HepG2 (cell line): ENCODE results near the gene ZNF274. TPM values are rescaled to one million over a fixed set of nuclear protein-coding genes. Genes with fewer than 3 reads are reported as not detected.
A peak's percentile ranks its signal among the peaks of the same experiment; 100 is the strongest.

Experiments used
- ATAD3A ChIP-seq: sonication (generic); formaldehyde crosslinking; IDR thresholded peaks from 2 replicates; pipeline ENCODE4 v1.4.0; 2020; ENCODE audit warnings: missing genetic modification reagents
- CENPX ChIP-seq: sonication (generic); formaldehyde crosslinking; IDR thresholded peaks from 2 replicates; pipeline ENCODE4 v1.9.0; 2021; ENCODE audit warnings: mild to moderate bottlenecking, missing genetic modification reagents, moderate library complexity
- ELF1 ChIP-seq: sonication (generic); formaldehyde crosslinking; IDR thresholded peaks from 2 replicates; pipeline ENCODE4 v1.4.0; 2020; ENCODE audit warnings: missing genetic modification reagents
- FOXC1 ChIP-seq: sonication (generic); formaldehyde crosslinking; IDR thresholded peaks from 2 replicates; pipeline ENCODE4 v1.8.0; 2022; ENCODE audit warnings: mild to moderate bottlenecking, missing genetic modification reagents, borderline replicate concordance
- HBP1 ChIP-seq: IDR thresholded peaks from 2 replicates; pipeline ENCODE4 v1.6.1; 2016; ENCODE audit warnings: low read depth, control low read depth
- HDAC6 ChIP-seq: fragments of 200-600 bp; sonication (generic); IDR thresholded peaks from 2 replicates; pipeline ENCODE4 v1.7.0; 2017; ENCODE audit warnings: mild to moderate bottlenecking, antibody characterized with exemption, low read length, low read depth
- HMGXB4 ChIP-seq, 2 experiments: sonication (generic) in 1 of 2; formaldehyde crosslinking in 1 of 2; IDR thresholded peaks; 2 replicates each; pipeline versions ENCODE4 v1.4.0 to v1.6.1; 2018 to 2020; ENCODE audit warnings: missing genetic modification reagents in 2 of 2, borderline replicate concordance in 1 of 2, low read depth in 1 of 2, mild to moderate bottlenecking in 1 of 2, missing biosample characterization in 1 of 2
- KDM6A ChIP-seq: IDR thresholded peaks from 2 replicates; pipeline ENCODE4 v1.6.1; 2016; ENCODE audit warnings: low read depth
- PAX8 ChIP-seq: sonication (generic); formaldehyde crosslinking; IDR thresholded peaks from 2 replicates; pipeline ENCODE4 v1.8.0; 2022; ENCODE audit warnings: mild to moderate bottlenecking, missing genetic modification reagents, borderline replicate concordance
- POGZ ChIP-seq: sonication (generic); formaldehyde crosslinking; IDR thresholded peaks from 2 replicates; pipeline ENCODE4 v1.4.0; 2020; ENCODE audit warnings: mild to moderate bottlenecking, missing genetic modification reagents
- POLR2AphosphoS2 ChIP-seq: IDR thresholded peaks from 2 replicates; pipeline ENCODE4 v1.6.1; 2011; ENCODE audit warnings: low read depth, low read length, improper control_type of control experiment
- SAFB2 ChIP-seq: sonication (generic); formaldehyde crosslinking; IDR thresholded peaks from 2 replicates; pipeline ENCODE4 v1.5.1; 2020; ENCODE audit warnings: missing genetic modification reagents, low read depth, mild to moderate bottlenecking, borderline replicate concordance
- SKI ChIP-seq: fragments of 450-650 bp; IDR thresholded peaks from one replicate; pipeline ENCODE4 v1.6.1; 2018; ENCODE audit warnings: mild to moderate bottlenecking; ENCODE audit not compliant: partially characterized antibody
- TFDP2 ChIP-seq: sonication (generic); formaldehyde crosslinking; IDR thresholded peaks from 2 replicates; pipeline ENCODE4 v1.4.0; 2020; ENCODE audit warnings: missing genetic modification reagents
- ZBTB44 ChIP-seq: sonication (generic); formaldehyde crosslinking; IDR thresholded peaks from 2 replicates; pipeline ENCODE4 v1.4.0; 2020; ENCODE audit warnings: missing genetic modification reagents
- ZFP90 ChIP-seq: sonication (generic); formaldehyde crosslinking; IDR thresholded peaks from 2 replicates; pipeline ENCODE4 v1.8.0; 2022; ENCODE audit warnings: missing genetic modification reagents, mild to moderate bottlenecking, inconsistent platforms, borderline replicate concordance
- ZNF232 ChIP-seq: sonication (generic); formaldehyde crosslinking; IDR thresholded peaks from 2 replicates; pipeline ENCODE4 v1.4.0; 2020; ENCODE audit warnings: missing genetic modification reagents, borderline replicate concordance
- ZNF274 ChIP-seq: sonication (generic); formaldehyde crosslinking; IDR thresholded peaks from 2 replicates; pipeline ENCODE4 v1.5.1; 2020; ENCODE audit warnings: mild to moderate bottlenecking, missing genetic modification reagents
- ZNF543 ChIP-seq: sonication (generic); formaldehyde crosslinking; IDR thresholded peaks from 2 replicates; pipeline ENCODE4 v1.4.0; 2020; ENCODE audit warnings: mild to moderate bottlenecking, missing genetic modification reagents
- ZSCAN21 ChIP-seq: sonication (generic); formaldehyde crosslinking; IDR thresholded peaks from 2 replicates; pipeline ENCODE4 v1.8.0; 2022; ENCODE audit warnings: mild to moderate bottlenecking, missing genetic modification reagents, moderate library complexity, borderline replicate concordance
- polyA plus RNA-seq, 8 experiments: library from polyadenylated mRNA; depleted of rRNA in 3 of 8; stranded (reverse) in 7 of 8; unstranded in 1 of 8; fragments of >200 nt; fragmentation: Illumina TruSeq in 4 of 8; extraction: Trizol in 4 of 8; gene quantifications; 2 replicates each; pipeline versions ENCODE4 v1.2.1 to v1.2.3, GENCODE V29; 2011 to 2016; ENCODE audit warnings: low read depth in 4 of 8, missing spikeins in 1 of 8, mixed read lengths in 1 of 8; ENCODE audit not compliant: insufficient read depth in 1 of 8
- total RNA-seq, 5 experiments: library from RNA; depleted of rRNA; stranded (reverse); fragments of >200 nt; fragmentation: Illumina TruSeq; extraction: Trizol; gene quantifications; 2 replicates each; pipeline ENCODE4 v1.2.3, GENCODE V29; 2016; ENCODE audit warnings: low read depth in 1 of 5
- TF ChIP-seq, protein P1 (sequence below): sonication (generic); formaldehyde crosslinking; IDR thresholded peaks from 2 replicates; pipeline ENCODE4 v1.4.0; 2020; ENCODE audit warnings: mild to moderate bottlenecking, low read depth, missing genetic modification reagents

Gene ZNF274
- total and polyA plus RNA-seq, 2 of the 13 experiments (the other 11 are each of a cell fraction or from before 2014, with no cell fraction given): 16.1 to 23.0 TPM

DNA sequence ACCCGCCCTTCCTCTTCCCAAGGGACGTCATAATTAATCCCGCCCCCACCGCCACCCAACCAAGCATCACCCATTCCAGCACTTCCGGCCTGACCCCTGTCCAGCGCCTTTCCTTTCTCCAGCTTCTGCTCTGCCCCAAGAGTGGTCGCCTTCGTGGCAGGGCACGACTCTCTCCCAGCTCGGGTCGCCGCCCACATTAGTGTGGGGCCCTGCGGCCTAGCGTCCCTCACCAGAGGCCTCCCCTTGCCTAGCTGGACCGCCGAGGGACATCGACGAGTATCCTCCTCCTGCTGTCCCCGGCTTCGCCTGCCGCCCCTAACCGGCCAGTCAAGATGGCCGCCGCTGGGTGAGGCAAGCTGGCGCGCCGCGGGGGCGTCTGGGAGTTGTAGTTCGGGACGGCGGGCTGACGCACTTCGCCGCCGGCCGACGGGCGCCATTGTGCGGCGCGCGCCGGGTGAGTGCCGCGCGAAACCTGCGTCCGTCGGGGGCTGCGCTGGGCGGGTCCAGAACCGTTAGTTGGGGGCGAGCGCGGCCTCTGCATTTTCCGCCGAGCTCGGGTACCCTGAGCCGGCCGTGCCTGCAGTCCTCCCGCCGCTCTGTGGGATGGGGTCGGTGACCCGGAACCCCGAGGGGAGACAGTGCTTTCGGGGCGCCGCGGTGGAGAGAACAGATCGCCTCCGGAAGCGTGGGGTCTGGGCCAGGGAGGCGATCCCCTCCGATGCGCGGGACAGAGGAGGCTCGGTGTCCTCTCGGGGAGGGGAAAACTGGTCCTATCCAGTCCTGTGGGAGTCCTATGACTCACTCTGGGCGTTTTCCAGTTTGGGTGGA lies at the start of gene ZNF274 (continued):
- TF ChIP-seq ZNF274 (CRISPR knock-in tag): peak; percentile 94
- TF ChIP-seq POGZ (CRISPR knock-in tag): peak; percentile 82
- no peak; the same call in 1 of the 2 replicates for TF ChIP-seq PAX8 (CRISPR knock-in tag)
- TF ChIP-seq FOXC1 (CRISPR knock-in tag): peak; percentile 60; the same call in 1 of the 2 replicates
- TF ChIP-seq CENPX: no peak
- TF ChIP-seq ELF1 (CRISPR knock-in tag): peak; percentile 83
- no peak for TF ChIP-seq ATAD3A (CRISPR knock-in tag)
- TF ChIP-seq SKI: peak; percentile 30
- TF ChIP-seq ZBTB44 (CRISPR knock-in tag): 0 out of 2 replicates have a peak, but pooled peaks have one; percentile 16
- TF ChIP-seq POLR2AphosphoS2: peak; percentile 86
- TF ChIP-seq ZFP90 (CRISPR knock-in tag): no peak
- TF ChIP-seq HMGXB4 (CRISPR knock-in tag; IDR thresholded peaks at IDR 0.05; ENCODE audit: borderline replicate concordance in 1 of 2, low read depth in 1 of 2): peak; percentile 63 to 79
- TF ChIP-seq KDM6A (CRISPR knock-in tag): 0 out of 2 replicates have a peak, but pooled peaks have one; percentile 13
- peak; percentile 5; the same call in 1 of the 2 replicates for TF ChIP-seq HBP1 (CRISPR knock-in tag)
- TF ChIP-seq ZNF232: peak; percentile 29; the same call in 1 of the 2 replicates
- no peak for TF ChIP-seq HDAC6
- peak; percentile 79 for TF ChIP-seq ZSCAN21 (CRISPR knock-in tag)
- 0 out of 2 replicates have a peak, but pooled peaks have one; percentile 69 for TF ChIP-seq SAFB2 (CRISPR knock-in tag)
- TF ChIP-seq TFDP2: peak; percentile 85
- TF ChIP-seq ZNF543 (CRISPR knock-in tag): 0 out of 2 replicates have a peak, but pooled peaks have one; percentile 63
- TF ChIP-seq, protein P1, sequence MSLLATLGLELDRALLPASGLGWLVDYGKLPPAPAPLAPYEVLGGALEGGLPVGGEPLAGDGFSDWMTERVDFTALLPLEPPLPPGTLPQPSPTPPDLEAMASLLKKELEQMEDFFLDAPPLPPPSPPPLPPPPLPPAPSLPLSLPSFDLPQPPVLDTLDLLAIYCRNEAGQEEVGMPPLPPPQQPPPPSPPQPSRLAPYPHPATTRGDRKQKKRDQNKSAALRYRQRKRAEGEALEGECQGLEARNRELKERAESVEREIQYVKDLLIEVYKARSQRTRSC: no peak
